Erythroblast (primary cell): Measurements from ENCODE around the gene CBLB.
"Not testable (repeated sequence)": the region's sequence is repeated elsewhere in the genome, so short reads cannot be mapped to it uniquely, and the experiment has no call there.

ENCODE experiments used
- GATA1 ChIP-seq: IDR thresholded peaks from 2 replicates; pipeline ENCODE4 v1.6.1; 2011; ENCODE audit warnings: low read depth, mild to moderate bottlenecking, control low read depth, low read length, moderate library complexity
- POLR2A ChIP-seq: IDR thresholded peaks from 2 replicates; pipeline ENCODE4 v1.6.1; 2011; ENCODE audit warnings: mild to moderate bottlenecking, low read length

DNA sequence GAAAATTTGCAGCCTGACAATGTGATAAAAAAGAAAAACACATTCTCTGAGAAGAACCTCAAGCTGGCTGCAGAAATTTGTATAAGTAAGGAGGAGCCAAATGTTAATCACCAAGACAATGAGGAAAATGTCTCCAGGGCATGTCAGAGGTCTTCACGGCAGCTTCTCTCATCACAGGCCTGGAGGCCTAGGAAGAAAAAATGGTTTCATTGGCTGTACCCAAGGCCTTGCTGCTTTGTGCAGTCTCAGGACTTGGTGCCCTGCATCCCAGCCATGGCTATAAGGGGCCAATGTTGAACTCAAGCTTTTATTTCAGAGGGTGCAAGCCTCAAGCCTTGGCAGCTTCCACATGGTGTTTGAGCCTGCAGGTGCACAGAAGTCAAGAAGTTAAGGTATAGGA is 106.6 kb downstream of the CBLB start:
- not testable (repeated sequence) for TF ChIP-seq POLR2A, GATA1
